Thoracic aorta (tissue), 2 donors: Measurements from ENCODE around the gene ARHGAP24. TPM values are rescaled to one million over a fixed set of nuclear protein-coding genes. Genes with fewer than 3 reads are reported as not detected.

Experiments
- ATAC-seq: fragments of 150-250 bp; one replicate; pipeline ENCODE4 v1.8.0; 2017; ENCODE audit warnings: low read depth; ENCODE audit not compliant: insufficient number of reproducible peaks, low FRiP score
- DNase-seq: peaks from one replicate; pipeline ENCODE4 v3.0.0-alpha.2; 2020; ENCODE audit warnings: low spot score
- H3K27ac ChIP-seq, 2 donors: fragments of 200-600 bp; sonication (generic); 1 replicate in 1 of 2; 2 replicates in 1 of 2; pipeline ENCODE4 v1.5.1; 2016; ENCODE audit warnings: mild to moderate bottlenecking in 2 of 2, moderate library complexity in 2 of 2
- H3K27me3 ChIP-seq: fragments of 200-600 bp; sonication (generic); replicated peaks from 2 replicates; pipeline ENCODE4 v1.6.0; 2016; ENCODE audit warnings: mild to moderate bottlenecking; ENCODE audit not compliant: insufficient read depth
- H3K36me3 ChIP-seq: fragments of 200-600 bp; sonication (generic); one replicate; pipeline ENCODE4 v1.5.1; 2016
- H3K4me1 ChIP-seq, 2 donors: fragments of 200-600 bp; sonication (generic); 1 replicate in 1 of 2; 2 replicates in 1 of 2; pipeline versions ENCODE4 v1.5.1 to v1.6.0; 2016; ENCODE audit warnings: low read depth in 2 of 2, mild to moderate bottlenecking in 1 of 2; ENCODE audit not compliant: control insufficient read depth in 1 of 2
- H3K4me3 ChIP-seq: fragments of 200-600 bp; sonication (generic); 2 replicates; pipeline ENCODE4 v1.5.1; 2016; ENCODE audit warnings: mild to moderate bottlenecking
- H3K9me3 ChIP-seq: fragments of 200-600 bp; sonication (generic); 2 replicates; pipeline ENCODE4 v1.5.1; 2016
- CTCF ChIP-seq: fragments of 200-600 bp; sonication (generic); IDR thresholded peaks from one replicate; pipeline ENCODE4 v1.5.1; 2019; ENCODE audit warnings: antibody characterized with exemption
- total RNA-seq, 2 donors: library from RNA; depleted of rRNA; stranded (reverse); fragments of >200 nt; gene quantifications; one replicate each; pipeline versions ENCODE4 v1.1.0 to v1.2.3, GENCODE V29; 2016

The ARHGAP24 gene
- total RNA-seq, 2 donors from 2014 or later: 30.1 to 43.6 TPM

- no peaks in the 10 kb centered on the region for H3K9me3 ChIP-seq
- H3K27me3 ChIP-seq: no peaks in the 10 kb centered on the region
- DNase-seq (no peak), ATAC-seq (no peak)
- TF ChIP-seq CTCF: no peak
- H3K4me1 ChIP-seq: no peaks in the 10 kb centered on the region
- H3K27ac ChIP-seq: no peak overlapping the region
- no peak overlapping the region for H3K4me3 ChIP-seq
- no peaks in the 10 kb centered on the region for H3K36me3 ChIP-seq
Observed at GRCh38 chr4:85598936-85599335, 124.0 kb downstream of the ARHGAP24 start.

GRCh38 chr4:85600501-85600900 lies 125.6 kb downstream of the ARHGAP24 start:
- ATAC-seq (no peak), DNase-seq (no peak)
- no peaks in the 10 kb centered on the region for H3K27me3 ChIP-seq
- no peak overlapping the region for H3K4me3 ChIP-seq
- H3K4me1 ChIP-seq: no peaks in the 10 kb centered on the region
- no peak overlapping the region for H3K27ac ChIP-seq
- no peaks in the 10 kb centered on the region for H3K9me3 ChIP-seq
- no peaks in the 10 kb centered on the region for H3K36me3 ChIP-seq
- TF ChIP-seq CTCF: no peak

- Histone ChIP-seq H3K27ac (no peak overlapping the region), H3K9me3 (no peaks in the 10 kb centered on the region), H3K36me3 (no peaks in the 10 kb centered on the region), H3K4me3 (no peak overlapping the region), H3K4me1 (no peaks in the 10 kb centered on the region), H3K27me3 (no peaks in the 10 kb centered on the region)
- ATAC-seq: no peak
- no peak for TF ChIP-seq CTCF
- no peak for DNase-seq
Observed at GRCh38 chr4:85603437-85604336, 128.7 kb downstream of the ARHGAP24 start.

GRCh38 chr4:85606505-85606904 lies 131.6 kb downstream of the ARHGAP24 start:
- TF ChIP-seq CTCF: no peak
- DNase-seq (no peak), ATAC-seq (no peak)
- H3K27me3 ChIP-seq: no peaks in the 10 kb centered on the region
- no peaks in the 10 kb centered on the region for H3K4me1 ChIP-seq
- no peak overlapping the region for H3K27ac ChIP-seq
- H3K36me3 ChIP-seq: no peaks in the 10 kb centered on the region
- H3K4me3 ChIP-seq: no peak overlapping the region
- H3K9me3 ChIP-seq: no peaks in the 10 kb centered on the region

GRCh38 chr4:85607624-85608023 lies 132.7 kb downstream of the ARHGAP24 start:
- H3K27ac ChIP-seq: no peak overlapping the region
- no peaks in the 10 kb centered on the region for H3K4me1 ChIP-seq
- H3K9me3 ChIP-seq: no peaks in the 10 kb centered on the region
- no peak for TF ChIP-seq CTCF
- H3K36me3 ChIP-seq: no peaks in the 10 kb centered on the region
- no peak for DNase-seq
- H3K4me3 ChIP-seq: no peak overlapping the region
- no peak for ATAC-seq
- H3K27me3 ChIP-seq: no peaks in the 10 kb centered on the region
